Measurements from ENCODE around the gene CADPS2. TPM values are rescaled to one million over a fixed set of nuclear protein-coding genes. Genes with fewer than 3 reads are reported as not detected.

Gene CADPS2
- total and polyA plus RNA-seq, 2 of the 8 experiments (the other 6 are each of a cell fraction or from before 2014, with no cell fraction given), result 8.9 to 22.3 TPM

DNA sequence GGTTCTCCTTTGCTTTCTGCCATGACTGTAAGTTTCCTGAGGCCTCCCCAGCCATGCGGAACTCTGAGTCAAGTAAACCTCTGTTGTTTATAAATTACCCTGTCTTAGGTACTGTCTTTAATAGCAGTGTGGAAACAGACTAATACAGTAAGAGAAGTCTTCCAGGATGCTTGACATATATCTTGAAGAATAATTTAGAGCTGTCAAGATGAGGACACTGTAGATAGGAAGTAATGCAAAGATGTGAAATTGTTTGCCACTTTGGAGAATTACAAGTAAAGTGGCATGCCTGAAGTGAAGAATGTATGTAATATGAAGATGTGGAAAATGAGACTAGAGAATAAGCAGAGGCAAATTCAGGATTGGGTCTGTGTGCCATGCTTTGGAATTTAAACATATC lies 2.9 kb upstream of the CADPS2 start (continued):
- TF ChIP-seq CHD7 (IDR thresholded peaks at IDR 0.05; ENCODE audit: insufficient replicate concordance, low read length), result no peak
- TF ChIP-seq TEAD4 (IDR thresholded peaks at IDR 0.05; ENCODE audit: low read depth, low read length), result no peak
- no peak for TF ChIP-seq CHD1 (IDR thresholded peaks at IDR 0.05; ENCODE audit: low read depth, low read length)
- no peak for TF ChIP-seq SUZ12 (IDR thresholded peaks at IDR 0.05; ENCODE audit: low read length)

All from H1 (cell line).